CD4-positive, alpha-beta T cell treated with Interferon gamma for 1 hour (primary cell): Measurements from ENCODE around the gene HBS1L.
A peak's percentile ranks its signal among the peaks of the same experiment; 100 is the strongest.
"Not testable (repeated sequence)": the region's sequence is repeated elsewhere in the genome, so short reads cannot be mapped to it uniquely, and the experiment has no call there.

Experiments
- DNase-seq: peaks from one replicate; pipeline ENCODE4 v3.0.0-alpha.2; 2020

The HBS1L gene

DNA sequence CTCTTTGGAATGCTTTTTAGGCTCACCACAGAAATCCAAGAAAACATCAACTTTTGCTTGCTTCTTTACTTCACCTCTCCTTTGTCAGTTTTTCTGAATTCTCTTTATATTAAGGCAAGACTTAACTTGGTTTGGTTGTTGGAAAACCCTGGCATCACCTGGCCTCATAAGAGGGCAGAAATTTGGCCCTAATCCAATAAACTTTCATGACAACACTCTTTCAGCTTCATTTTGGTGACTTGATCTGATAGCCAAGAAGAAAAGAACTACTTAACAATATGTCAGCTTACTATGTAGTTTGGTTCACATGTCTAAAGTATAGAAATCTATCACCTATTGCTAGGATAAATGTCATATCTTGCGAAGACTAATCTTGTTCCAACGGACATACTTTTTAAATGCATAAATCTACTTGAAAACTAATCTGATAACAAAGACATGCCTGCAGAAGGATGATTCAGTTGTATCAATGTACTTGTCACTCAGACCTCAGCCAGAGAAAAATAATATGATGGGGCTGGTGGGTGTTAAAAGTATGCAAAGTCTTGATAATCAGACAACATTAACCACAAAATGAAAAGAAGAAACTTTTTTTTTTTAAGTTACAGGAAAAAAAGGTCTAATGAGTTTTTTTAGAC lies 19.3 kb upstream of the HBS1L start:
- no peak for DNase-seq

DNA sequence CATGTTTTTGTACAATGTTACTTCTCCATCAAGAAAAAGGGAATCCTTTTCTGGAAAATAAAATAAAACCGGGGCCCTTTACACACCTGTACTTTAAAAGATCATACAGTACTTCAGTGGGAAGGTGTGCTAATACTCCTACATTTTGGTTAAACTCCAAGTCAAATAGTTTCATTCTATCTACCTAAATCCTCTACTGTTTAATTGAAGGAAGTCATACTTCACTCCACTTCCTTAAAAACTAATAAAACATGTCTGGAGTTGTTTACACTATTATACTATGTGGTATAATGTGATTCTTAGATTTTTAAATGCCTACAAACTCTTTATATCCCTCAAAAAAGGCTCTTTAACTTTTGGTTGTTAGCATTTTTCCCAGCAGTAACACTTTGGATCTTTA lies 18.6 kb upstream of the HBS1L start:
- no peak for DNase-seq

DNA sequence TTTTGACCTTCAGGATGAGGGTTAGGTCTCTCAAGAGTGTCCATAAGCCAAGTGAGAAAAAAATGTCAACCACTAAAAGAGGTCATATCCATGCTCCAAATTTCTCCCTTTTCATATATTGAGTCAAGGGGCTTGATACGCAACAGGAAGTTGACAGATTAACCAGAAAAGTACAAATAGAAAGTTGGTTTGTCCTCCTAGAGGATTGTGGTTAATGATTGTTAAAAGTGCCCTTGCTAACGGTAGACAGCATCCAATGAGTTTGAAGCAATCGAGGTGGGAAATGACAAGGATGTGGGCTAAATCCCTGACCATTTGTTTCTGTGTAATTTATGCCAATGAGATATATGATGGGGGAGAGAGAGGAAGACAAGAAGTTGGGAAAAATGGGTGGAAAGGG lies 18.1 kb upstream of the HBS1L start:
- no peak for DNase-seq

DNA sequence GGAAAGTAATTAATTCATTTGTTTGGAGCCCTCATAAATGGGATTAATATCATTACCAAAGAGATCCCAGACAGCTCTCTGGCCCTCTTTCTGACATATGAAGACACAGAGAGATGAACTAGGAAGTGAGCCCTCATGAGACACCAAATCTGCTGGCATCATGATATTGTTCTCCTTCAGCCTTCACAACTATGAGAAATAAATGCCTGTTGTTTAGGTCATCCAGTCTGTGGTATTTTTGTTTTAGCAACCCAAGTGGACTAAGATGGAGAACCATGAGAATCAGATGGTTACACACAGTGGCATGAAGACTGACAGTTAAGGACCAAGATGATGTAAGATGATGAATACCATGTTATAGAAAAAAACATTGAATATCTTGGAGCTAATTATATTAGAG lies 16.9 kb upstream of the HBS1L start:
- no peak for DNase-seq

DNA sequence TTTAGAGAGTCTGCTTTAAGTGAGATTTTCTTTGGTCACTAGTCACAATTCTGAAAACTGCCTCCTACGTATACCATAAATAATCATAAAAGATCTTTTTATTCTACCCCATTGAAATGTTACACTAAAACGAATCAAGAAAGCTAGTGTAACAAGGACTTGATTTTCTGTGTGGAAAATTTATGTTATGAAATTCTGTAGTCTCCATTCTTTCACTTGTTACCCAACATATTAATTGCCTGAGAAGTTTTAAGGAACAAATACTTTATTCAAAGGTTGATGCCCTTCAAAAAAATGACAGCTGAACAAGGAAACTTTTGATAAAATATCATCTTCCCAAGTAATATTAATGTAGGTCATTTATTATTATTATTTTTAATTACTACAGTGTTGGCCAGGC lies 13.3 kb upstream of the HBS1L start:
- DNase-seq = no peak

DNA sequence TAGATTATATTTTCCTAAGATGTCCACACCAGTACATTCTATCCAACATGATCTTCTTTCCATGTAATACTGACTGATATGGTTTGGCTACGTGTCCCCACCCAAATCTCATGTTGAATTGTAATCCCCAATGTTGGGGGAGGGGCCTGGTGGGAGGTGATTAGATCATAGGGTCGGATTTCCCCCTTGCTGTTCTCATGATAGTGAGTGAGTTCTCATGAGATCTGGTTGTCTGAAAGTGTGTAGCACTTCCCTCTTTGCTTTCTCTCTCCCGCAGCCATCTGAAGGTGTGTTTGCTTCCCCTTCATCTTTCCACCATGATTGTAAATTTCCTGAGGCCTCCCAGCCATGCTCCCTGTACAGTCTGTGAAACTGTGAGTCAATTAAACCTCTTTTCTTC lies 12.2 kb upstream of the HBS1L start:
- DNase-seq = peak; percentile 6

DNA sequence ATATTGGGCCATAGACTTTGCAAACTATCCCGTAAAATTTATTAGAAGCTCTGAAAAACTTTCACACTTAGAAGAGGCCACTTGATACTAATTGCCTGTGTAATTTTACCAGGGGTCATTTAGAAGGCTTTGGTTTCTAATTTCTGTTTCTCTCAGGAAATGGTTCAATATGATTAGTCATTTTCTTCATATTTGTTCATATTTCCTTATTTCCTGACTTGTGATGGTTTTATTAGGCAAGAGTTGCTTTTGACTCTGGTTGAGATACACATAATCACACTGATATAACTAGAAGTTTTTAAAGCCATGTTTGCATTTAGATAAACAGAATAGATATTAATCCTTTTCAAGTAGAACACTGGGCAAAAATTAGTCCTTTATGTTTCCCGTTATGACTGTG lies 11.8 kb upstream of the HBS1L start:
- DNase-seq = no peak

DNA sequence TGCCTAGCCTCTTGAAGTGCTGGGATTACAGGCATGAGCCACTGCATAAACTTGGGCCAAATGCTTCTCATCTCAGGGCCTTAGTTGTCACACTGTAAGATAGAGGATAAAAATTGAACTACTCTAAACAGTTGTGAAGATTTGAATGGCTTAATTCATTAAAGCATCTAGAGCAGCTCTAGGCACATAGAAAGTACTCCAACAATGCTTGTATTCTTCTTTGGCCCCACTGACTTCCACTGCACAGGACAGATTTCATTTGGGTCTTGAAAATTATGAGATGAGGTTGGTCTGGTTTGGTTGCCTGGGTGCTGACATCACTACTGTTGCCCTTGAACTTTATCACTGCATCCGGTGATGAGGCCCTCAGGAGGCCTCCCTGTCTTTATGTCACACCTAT lies 10.0 kb upstream of the HBS1L start:
- DNase-seq = no peak

DNA sequence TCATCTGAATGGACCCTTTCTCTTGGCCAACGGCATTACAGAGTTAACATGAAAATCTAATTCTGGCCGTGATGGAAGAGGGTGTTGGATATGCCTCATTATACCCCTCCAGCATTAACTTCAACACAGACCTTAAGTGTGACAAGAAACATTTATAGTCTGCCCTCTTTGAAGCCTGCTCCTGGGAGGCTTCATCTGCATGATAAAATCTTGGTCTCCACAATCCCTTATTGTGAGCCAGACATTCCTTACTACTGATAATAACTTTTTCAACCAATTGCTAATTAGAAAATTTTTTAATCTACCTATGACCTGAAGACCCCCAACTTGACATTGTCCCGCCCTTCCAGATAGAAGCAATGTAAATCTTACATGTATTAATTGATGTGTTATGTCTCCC lies 9.3 kb upstream of the HBS1L start:
- no peak for DNase-seq

DNA sequence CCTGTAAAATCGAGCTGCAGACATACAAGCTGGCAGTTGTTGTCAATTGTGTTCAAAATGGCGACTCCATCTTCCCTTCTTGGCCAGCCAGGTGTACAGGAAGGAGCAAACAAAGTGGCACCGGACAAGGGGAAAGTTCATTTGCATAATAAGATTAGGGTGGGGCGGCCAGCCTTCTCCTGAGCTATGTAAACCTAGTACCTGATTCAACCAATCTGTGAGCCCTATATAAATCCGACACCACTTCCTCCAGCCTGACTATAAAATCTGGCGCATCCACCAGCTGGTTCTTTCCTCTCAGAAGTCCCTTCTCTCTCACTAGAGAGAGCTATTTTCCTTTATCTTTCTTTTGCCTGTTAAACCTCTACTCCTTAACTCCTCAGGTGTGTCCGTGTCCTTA lies 8.1 kb upstream of the HBS1L start:
- no peak for DNase-seq

DNA sequence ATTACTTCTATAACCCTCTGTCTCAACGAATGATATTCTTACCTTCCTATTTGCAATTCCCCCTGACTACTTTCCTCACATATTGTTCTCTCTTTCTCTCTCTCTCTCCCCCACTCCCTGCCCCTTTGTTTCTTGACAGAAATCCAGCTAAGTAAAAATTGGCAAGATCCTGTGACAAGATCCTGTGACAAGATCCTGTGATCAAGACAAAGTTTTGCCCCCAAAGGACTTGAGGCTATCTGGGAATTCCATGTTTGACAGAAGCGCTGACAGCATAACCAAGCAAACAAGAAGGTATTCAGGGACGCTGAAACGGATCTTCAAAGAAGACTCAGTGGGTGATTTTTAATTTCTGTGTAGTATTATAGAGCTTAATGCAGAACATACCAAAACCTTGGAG lies 5.5 kb upstream of the HBS1L start:
- no peak for DNase-seq

DNA sequence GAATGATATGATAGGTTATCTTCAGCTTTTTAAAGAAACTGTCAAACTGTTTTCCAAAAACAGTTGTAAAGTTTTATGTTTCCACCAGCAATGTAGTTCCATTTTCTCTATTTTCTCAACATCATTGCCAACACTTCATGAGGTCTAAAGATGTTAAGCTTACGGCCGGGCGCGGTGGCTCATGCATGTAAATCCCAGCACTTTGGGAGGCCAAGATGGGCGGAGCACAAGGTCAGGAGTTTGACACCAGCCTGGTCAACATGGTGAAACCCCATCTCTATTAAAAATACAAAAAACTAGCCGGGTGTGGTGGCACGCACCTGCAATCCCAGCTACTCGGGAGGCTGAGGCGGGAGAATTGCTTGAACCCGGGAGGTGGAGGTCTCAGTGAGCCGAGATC lies 3.7 kb upstream of the HBS1L start:
- DNase-seq = not testable (repeated sequence)

DNA sequence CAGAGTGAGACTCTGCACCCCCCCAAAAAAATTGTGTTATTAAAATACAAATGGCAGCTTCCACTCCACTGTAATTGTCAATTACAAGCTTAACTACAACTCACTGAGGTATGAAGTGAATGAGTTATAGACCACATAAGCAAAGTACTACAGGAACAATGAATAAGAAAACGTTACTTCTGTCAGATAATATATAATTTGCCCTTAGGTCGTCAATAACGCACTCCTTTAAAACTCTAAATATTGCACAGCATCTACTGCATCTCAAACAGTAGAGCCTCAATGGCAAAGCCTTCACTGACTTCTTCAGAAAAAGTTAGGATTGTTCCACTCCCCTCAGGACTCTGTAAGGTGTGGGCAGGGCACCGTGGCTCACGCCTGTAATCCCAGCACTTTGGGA lies 2.0 kb upstream of the HBS1L start:
- DNase-seq = no peak

DNA sequence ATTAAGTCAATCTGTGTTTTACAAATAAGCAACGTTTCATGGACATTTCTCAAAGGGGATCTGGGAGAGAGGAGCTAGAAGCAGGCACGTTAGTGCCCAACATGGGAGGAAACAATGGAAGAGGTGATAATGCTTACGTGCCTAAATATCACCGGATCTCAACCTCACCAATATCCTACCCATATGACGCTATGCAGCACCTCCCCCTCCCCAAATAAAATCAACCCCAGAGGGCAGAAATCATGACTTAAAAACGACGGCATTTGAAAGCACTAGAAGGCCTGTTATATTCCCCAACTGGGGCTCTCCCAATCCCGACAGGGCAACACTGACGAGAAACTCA lies 425 bp downstream of the HBS1L start:
- DNase-seq = peak; percentile 7

DNA sequence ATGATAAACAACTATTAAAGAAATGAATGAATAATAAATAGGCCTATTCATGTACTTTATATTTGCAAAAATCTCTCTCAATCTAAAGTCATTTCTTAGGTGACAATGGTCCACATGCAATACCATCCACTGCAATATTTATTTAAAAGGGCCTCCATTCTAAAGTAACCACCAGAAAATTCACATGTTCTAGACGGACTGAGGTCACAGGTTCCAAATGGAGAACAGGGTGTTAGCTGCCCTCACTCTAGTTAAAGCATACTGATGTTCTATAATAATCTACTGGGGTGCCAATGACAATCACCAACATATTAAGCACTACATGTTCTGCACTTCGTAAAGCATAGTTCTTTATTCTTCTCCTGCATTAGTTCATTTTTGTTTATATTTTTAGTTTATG lies 1.2 kb downstream of the HBS1L start:
- no peak for DNase-seq

DNA sequence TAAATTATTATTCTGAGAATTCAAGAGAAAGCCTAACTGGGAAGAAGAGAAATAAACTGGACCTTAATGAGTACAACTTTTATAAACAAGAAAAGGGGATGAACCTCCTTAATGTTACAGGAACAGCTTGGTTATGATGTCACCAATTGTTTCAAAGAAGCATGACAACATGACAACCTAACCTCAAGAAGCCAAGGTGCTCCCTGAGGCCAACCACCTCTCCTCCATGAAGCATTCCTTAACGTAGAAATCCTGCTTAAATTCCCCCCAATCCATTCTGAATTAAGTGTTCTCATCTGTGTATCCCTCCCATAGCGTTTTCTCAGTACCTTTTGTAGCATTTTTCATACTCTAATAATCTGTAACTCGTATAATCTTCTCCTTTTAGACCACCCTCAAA lies 1.7 kb downstream of the HBS1L start:
- no peak for DNase-seq

DNA sequence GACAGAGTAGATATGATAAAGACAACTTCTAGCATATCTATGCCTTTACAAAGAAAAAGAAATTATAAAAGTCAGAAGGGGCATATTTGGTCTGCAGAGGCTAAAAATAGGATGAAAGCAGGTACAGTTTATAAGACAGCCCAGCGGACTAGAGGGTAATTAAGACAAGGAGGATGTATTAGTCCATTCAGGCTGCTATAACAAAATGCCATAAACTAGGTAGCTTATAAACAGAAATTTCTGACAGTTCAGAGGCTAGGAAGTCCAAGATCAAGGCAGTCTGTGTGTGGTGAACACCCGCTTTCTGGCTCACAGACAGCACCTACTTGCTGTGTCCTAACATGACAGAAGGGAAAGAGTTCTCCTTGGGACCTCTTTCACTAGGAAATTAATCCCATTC lies 5.7 kb downstream of the HBS1L start:
- DNase-seq = no peak

DNA sequence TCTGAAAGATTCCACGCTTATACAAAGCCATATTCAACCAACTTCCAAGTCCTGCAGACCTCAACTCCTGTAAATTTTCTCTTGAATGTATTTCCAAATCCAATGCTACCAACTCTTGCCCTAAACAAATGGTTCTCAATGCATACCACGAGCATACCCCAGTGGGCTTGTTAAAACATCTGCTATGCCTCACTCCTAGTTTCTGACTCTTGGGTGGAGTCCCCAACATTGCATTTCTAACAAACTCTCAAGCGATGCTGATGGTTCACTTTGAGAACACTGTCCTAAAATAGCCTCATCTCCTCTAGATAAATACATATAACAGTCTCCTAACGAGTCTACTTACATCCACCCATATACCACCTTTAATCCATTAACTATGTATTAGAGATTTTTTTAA lies 7.3 kb downstream of the HBS1L start:
- DNase-seq = no peak

DNA sequence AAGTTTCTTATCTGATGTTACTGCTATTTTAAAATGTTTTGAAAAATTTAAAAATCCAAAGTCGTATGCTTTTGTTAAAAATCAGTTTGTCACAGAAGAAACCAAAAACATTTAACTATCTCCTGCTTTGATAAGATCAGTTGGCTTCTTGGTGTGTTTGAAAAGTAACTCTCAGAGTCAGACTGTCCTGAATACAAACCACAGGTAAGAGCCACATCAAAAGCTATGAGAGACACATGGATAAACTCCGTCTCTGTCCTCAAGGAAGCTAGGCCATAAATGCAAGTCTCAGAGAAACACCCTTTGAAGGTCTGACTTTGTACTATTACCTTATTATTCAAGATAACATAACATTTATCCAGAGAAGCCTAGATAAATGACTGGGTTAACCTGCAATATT lies 7.7 kb downstream of the HBS1L start:
- DNase-seq = no peak

DNA sequence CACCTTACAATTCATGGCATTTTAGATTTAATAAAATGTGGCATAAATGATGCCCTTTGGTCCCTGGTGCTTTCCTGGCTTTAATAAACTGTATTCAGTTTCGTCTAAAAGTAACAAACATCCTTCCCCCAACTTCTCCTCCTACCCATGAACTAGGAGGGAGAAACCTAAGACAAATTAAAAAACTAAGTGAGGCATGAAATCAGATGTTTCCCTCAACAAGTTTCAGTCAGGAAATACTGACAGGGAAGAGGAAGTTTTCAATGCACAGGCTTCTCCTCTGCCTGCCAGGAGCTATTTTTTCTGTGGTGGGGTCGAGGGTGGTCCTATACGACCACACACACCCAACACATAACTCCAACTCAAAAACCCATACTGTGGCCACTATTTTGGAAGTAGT lies 10.0 kb downstream of the HBS1L start:
- no peak for DNase-seq

DNA sequence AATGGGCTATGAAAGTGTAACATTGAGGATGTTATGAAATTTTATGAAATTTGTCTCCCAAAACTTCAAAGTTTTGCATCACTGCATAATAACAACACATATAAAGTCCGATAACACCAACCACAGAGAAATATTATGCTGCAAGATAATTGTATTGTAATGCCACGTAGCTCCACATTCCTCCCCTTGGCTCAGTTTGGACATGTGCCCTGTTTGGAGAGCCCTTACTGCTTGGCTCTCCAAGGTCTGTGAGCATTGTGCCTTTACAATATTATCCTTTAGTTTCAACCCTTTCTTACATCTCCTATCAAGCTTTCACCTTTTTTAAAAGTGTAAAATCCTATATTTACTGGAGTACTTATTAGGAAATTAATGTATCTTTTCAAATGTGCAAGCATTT lies 10.8 kb downstream of the HBS1L start:
- no peak for DNase-seq

DNA sequence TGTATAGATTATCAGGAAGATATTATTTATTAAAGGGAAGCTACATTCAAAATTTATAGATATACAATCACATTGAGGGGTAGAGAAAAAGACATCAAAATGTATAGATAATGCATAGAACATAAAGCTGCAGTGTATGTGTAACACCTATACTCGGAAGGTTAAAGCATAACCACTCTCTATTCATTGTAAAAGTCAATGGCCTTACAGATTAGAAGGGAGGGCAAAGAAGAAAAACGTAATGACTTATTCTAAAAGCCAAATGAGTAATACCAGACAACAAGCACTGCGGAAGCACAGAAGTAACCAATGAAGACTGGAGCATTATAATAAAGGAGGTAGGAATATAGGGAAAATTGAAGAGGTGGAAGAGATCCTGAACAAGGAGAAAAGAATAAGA lies 11.3 kb downstream of the HBS1L start:
- no peak for DNase-seq

DNA sequence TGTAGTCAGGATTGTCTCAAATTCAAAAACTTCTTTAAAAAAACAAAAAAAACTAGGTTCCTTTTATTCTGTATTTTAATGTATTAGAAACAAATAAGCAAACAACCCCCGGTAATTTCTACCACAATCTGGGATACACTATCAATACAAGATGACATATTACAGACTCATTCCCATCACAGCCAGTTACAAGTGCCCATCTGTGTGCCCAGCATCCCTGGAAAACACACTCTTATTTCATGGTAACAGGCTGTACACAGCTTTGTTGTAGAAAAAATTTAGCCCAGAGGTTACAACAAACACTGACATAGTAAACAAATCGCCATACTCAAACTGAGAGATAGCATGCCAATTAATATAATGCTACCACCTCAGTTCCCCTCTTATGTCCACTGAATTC lies 16.3 kb downstream of the HBS1L start:
- DNase-seq = no peak

DNA sequence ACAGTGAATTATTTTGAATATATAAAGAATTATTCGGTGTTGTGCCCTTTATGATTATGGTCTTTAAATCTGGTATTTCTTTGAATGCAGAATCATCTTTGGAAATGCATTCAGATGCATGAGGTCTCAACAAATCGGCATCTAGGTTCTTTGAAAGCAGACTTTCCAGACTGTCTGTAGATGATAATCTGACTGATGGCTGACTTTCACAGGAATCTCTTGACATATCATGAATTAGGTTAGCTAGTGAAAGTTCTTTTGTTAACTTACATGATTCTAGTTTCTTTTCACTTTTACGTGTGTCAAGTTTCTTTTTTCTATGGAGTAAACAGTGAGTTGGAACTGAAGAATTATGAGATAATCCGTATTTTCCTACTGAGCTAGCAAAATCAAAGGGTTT lies 17.1 kb downstream of the HBS1L start:
- DNase-seq = no peak

DNA sequence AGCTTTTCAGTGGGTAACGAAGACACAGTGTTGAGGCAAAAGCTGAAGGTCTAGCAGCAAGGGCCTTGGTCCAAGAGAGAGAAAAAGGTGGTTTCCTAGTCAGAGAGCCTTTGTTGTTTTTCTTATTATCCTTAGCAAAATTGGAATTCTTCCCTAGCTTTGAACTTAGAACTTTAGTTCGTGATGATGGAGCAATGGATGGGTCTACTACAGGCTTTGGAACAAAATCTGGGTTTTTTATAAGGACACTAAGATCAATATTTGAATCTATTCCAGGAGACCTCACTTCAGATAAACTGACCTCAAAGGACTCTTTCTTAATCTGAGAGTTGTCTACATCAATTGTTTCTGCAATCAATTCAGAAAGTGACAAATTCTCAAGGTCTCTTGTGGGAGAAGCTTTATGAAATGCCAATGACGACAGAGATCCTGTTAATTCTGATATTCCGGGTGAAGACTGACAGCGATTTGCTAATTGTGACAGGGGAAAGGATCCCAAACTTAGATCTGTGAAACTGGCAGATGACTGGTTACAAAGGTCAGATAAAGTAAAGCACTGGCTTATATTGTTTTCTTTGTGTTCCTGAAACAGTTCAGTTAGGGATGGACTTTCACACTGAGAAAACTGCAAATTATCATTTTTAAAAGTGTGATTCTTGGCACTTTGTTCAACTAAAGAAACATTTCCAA lies 17.7 kb downstream of the HBS1L start:
- no peak for DNase-seq

DNA sequence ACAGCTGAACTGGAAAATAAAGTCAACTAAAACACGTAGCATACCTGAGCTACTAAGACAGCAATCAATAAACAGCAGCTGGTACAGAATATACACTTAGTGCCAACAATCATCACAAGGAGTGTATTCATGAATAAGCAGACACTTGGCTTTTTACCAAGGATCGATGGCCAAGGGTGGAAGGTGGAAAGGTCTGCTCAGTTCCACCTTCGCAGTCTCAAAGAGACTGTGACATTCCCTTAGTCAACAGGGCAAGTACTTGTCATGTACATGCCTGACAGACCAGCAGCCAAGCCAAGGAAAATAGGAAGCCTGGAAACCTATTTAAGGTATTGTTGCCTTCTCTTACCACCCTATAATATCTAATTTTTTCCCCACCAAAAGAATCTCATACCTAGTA lies 21.4 kb downstream of the HBS1L start:
- no peak for DNase-seq
